GM21367 (cell line): ENCODE data around the gene CYSLTR2.

Source experiments
- ATAC-seq: cut with Tn5 transposase; IDR thresholded peaks from one replicate; pipeline ENCODE4 v1.9.1; 2021; ENCODE audit not compliant: unreplicated experiment

CYSLTR2 gene, protein sequence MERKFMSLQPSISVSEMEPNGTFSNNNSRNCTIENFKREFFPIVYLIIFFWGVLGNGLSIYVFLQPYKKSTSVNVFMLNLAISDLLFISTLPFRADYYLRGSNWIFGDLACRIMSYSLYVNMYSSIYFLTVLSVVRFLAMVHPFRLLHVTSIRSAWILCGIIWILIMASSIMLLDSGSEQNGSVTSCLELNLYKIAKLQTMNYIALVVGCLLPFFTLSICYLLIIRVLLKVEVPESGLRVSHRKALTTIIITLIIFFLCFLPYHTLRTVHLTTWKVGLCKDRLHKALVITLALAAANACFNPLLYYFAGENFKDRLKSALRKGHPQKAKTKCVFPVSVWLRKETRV

GRCh38 chr13:48653472-48653939 is at the start of gene CYSLTR2:
Gene CYSLTR2 (plus strand): TSS chr13:48653929. CDS start chr13:48706818, 52,889 bp downstream.
- ATAC-seq: peak; percentile 62

- no peak for ATAC-seq
Measured at GRCh38 chr13:48615049-48615448, 38.7 kb upstream of the CYSLTR2 start.

DNA sequence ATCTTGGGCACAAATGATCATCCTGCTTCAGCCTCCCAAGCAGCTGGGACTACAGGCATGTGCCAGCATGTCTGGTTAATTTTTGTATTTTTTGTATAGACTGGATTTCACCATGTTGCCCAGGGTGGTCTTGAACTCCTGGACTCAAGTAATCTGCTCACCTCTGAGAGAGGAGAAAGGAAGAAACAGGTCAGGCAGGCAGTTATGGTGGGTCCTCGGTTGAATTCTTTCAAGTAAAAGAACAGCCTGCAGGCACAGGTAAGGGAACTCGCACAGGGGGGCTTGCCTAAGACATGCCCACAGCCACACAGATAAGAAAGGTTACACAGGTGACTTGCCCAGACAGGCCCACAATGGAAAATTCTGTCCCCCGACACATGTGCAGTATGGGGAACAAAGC is 34.8 kb upstream of the CYSLTR2 start:
- no peak for ATAC-seq

- ATAC-seq: no peak
Measured at GRCh38 chr13:48621056-48621455, 32.7 kb upstream of the CYSLTR2 start.

DNA sequence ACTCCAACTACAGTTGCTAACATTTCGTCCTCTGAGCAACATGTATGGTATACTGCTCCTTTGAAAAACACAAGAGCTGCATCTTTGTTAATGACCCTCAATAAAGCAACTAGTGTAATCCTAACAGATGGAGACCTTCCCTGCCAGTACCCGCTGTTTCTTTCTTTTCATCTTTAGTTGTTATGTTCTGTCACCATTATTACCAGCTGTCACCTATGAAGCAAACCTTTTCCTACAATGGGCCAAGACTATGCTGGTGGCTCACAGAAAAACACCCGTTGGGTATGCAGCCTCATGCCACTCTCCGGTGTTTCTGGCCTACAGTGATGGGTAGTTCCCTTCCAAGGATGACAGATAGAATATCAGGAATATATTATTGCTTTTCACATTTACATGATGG is 29.7 kb upstream of the CYSLTR2 start:
- no peak for ATAC-seq

GRCh38 chr13:48624858-48625257 is 28.9 kb upstream of the CYSLTR2 start:
- ATAC-seq: no peak

- no peak for ATAC-seq
Measured at GRCh38 chr13:48625413-48626076, 28.2 kb upstream of the CYSLTR2 start.

DNA sequence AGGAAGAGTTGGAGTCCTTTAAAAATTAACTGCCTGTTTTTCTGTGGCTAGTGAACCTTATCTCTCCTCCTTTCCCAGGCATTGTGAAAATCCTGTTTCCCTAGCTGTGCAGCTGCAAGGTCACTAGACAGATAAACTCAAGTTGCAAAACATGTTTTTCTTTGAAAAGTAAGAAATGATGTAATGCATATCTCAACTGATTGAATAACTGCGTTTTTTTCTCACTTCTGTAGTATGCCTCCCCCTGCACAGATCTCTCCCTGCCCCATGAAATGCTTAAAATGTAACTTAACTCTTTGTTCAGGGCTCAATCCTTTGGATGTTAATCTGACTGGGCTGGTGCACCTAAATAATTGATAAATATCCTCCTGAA is 27.7 kb upstream of the CYSLTR2 start:
- no peak for ATAC-seq

DNA sequence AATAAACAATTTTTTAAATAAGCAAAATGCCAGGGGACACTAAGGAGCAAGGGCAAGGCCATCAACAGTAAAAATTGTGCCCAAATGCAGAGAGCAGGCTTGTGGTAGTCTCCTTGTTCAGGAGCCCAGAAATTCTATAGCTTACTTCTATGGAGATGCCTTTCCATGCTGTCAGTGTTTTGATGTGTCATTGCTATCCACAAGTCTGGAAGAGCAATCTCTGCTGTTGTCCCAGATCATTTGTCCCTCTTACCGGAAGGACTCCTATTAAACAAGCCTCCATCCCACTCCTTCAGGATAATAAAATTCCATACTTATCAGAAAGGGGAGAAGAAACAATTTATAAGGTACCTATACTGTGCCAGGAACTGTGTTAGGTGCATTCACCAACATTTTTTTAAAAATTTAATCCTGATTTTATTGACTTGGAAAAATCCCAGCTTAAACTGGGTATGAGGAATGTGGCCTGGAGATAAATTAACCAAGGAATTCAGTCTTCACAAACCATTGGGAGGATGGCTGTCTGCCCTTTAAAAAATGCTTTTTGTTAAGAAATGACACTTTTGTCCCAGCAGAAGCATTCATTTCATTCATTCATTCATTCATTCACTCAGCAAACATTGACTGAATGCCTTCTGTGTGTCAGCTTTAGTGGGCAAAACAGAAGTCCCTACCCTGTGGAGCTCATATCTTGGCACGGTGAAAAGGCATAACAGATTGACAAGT is 26.8 kb upstream of the CYSLTR2 start:
- ATAC-seq: no peak

- no peak for ATAC-seq
Measured at GRCh38 chr13:48629277-48629676, 24.5 kb upstream of the CYSLTR2 start.

GRCh38 chr13:48630291-48630690 is 23.4 kb upstream of the CYSLTR2 start:
- ATAC-seq: no peak

DNA sequence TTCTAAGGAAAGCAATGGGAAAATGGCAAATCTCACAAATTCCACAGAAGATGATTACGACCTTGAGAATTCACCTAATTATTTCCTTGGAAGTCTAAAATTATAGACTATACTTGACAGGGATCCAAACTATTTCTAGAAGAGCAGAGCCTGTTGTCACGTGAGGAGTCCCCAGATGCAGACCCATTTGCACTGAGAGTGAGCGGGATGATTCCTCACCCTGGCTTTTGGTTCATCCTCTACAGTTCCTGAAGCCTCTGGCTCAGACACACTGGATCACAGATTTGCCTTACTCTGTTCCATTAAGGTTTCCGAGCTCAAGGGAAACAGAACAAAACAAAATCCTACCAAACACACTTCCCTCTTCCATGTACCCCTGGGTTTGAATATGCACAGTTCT is 23.0 kb upstream of the CYSLTR2 start:
- ATAC-seq: no peak

DNA sequence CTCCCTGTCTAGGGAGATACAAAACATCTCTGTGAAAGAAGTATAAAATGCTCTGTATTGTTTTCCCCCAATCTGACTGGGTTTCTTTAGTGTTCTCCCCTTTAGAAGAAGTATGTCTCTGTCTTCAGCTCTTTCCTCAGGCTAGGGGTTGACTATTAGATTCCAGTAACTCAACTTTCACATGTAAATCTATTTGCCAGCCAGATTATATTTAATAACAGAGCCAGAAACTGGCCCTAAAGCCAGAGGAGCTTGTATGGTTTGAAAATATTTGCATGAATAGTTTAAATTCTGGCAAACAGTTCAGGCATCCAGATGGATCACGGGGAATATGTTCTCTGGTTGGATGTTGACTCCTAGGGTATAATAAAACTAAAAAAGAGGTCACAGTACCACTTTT is 22.3 kb upstream of the CYSLTR2 start:
- no peak for ATAC-seq

GRCh38 chr13:48633700-48634099 is 20.0 kb upstream of the CYSLTR2 start:
- no peak for ATAC-seq

DNA sequence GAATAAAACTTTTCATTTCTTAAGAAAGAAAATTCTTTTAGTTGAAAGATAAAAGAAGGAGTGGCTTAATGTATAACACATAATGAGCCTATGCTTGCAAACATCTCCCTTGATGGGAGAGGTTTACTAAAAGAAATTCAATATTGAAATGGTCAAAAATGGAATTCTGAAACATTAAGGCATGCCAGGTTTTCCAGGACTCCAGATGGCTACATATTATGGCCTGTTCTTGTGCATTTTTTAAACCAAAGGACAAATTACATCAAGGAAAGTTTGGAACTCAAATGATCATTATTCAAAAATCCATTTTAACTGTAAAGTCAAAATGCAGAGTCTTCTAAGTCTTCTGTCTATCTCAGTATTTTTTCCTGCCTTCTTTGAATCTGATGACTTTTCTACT is 19.1 kb upstream of the CYSLTR2 start:
- ATAC-seq: no peak

- no peak for ATAC-seq
Measured at GRCh38 chr13:48635478-48635877, 18.3 kb upstream of the CYSLTR2 start.

- ATAC-seq: no peak
Measured at GRCh38 chr13:48636550-48636949, 17.2 kb upstream of the CYSLTR2 start.

DNA sequence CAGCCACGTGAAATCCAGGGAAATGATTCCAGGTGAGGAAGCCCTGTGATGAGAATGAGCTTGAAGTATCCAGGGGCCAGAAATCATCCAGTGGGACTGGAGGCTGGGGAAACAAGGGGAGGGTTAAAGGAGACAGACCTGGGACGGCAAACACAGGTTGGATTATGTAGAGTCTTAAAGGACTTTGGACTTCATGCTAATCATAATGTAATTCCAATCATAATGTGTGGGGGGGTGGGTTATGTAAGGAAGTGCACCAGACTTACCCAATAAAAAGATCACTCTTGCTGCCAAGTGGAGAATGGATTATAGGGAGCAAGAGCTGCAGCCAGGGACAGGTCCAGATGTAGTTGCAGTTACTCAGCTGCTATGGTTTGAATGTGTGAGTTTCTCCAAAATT is 16.1 kb upstream of the CYSLTR2 start:
- no peak for ATAC-seq

DNA sequence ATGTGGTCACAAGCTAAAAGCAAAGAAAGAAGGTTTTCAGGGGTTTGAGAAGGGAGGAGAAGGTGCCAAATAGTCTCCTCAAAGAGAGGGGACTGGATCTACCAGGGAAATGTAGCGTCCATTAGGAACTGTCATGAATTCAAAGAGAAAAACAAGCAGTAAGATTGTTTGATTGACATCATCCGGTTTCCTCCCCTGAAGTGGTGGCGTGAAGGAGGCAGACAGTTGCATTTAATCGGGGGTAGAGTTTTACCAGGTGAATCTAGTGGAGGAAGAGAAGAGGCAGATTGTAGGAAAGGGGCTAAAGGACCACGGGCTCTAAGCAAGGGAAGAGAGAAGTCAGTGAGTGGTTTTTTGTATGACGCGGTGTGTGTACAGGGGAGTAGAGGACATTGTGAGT is 13.0 kb upstream of the CYSLTR2 start:
- ATAC-seq: no peak

DNA sequence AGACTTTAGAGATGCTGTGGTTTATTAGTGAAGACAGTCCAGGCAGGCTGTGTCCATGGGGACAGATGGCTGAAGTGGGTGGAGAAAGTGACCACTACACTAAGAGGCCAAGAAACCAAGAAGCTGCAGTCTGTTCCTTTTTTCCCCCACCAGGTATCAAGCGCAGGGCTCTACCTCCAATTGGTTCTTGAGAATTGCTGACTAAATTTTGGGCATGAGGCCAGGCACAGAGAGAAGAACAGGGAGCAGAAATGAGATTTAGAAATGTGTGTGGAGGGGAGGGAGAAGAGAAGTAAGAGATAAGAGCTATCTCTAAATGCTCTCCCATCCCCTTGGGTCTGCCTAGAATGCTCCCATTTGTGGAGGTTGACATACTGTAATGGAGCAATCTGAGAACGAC is 12.3 kb upstream of the CYSLTR2 start:
- no peak for ATAC-seq

DNA sequence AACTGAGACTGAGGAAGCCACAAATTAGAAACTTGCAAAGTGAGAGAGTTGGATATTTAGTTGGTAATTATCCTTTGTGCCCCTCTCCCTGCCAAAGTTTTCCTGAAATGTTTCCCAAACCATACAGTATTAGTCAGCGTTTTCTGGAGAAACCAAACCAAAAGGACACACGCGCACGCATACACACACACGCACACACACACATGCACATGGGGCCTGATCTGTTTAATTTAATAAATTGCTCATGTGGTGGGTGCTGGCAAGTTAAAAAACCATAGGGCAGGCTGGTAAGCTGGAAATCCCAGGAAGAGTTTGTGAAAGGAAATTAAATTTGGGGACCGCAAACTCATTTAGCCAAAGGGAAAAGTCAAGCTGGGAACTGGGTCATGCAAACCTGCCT is 11.7 kb upstream of the CYSLTR2 start:
- no peak for ATAC-seq

DNA sequence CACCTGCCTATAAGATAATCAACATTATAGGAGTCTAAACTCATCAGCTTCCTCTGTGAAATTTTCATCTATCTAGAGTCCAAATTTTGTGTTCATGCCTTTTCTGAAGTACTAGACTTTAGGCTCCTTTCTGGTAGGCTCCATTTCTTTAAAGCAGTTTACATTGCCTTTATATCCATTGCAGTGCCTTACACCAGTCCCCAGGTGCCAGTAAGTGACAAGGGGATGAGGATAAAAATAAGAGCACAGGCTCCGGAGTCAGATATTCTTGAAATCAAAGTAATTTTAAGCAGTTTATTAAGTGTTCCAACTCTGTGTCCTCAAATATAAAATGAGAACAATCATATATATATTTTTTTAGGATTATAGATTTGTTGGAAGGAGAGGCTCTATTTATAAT is 10.6 kb upstream of the CYSLTR2 start:
- ATAC-seq: no peak
